ENCODE measurements around the gene TRAPPC2. TPM values are rescaled to one million over a fixed set of nuclear protein-coding genes. Genes with fewer than 3 reads are reported as not detected.

TRAPPC2 gene
- total RNA-seq, 1 experiment from 2014 or later, result 11.4 TPM

DNA sequence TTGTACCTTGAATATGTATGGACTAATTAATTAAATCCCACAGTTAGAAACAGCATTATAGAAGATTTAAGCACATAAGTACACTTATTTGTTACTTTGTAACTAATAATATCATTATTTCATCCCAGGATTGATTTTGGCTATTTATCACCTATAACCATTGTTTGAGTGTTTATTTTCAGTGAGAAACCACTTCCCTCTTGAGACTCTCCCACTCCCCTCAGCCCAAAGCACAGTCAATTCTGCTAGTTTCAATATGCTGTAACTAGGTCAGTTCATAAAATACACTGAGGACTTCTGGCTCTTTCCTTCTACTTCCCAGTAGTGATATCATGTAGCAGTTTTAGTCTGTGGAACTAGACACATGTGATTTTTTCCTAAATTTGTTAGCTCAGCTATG, 16.4 kb upstream of the TRAPPC2 start:
- ATAC-seq (no peak), DNase-seq (ENCODE audit: low read depth, low spot score) (no peak)
- BruUV-seq (replicated peaks), result no TSS peak
- Histone ChIP-seq H3K27me3 (ENCODE audit: control insufficient read depth, insufficient read depth, low read length) (no peaks in the 10 kb centered on the region), H3K36me3 (ENCODE audit: control insufficient read depth, insufficient read depth, low read length) (no peaks in the 10 kb centered on the region; the same call in 1 of the 2 replicates), H3K4me3 (ENCODE audit: low read depth in 2 of 2, low read length in 2 of 2) (no peak overlapping the region), H3K4me1 (ENCODE audit: control insufficient read depth, insufficient read depth, low read length) (no peaks in the 10 kb centered on the region), H3K9me3 (ENCODE audit: control insufficient read depth, insufficient read depth, low read depth, low read length) (no peaks in the 10 kb centered on the region), H3K27ac (ENCODE audit: low read length) (no peak overlapping the region)
- intact Hi-C loops (cut with micrococcal nuclease; ENCODE audit: unreplicated experiment), result loop anchor here (5.0 kb wide), 1 partner anchor 281 kb away; no protein-coding TSS in a partner anchor
- TF ChIP-seq, protein P1, sequence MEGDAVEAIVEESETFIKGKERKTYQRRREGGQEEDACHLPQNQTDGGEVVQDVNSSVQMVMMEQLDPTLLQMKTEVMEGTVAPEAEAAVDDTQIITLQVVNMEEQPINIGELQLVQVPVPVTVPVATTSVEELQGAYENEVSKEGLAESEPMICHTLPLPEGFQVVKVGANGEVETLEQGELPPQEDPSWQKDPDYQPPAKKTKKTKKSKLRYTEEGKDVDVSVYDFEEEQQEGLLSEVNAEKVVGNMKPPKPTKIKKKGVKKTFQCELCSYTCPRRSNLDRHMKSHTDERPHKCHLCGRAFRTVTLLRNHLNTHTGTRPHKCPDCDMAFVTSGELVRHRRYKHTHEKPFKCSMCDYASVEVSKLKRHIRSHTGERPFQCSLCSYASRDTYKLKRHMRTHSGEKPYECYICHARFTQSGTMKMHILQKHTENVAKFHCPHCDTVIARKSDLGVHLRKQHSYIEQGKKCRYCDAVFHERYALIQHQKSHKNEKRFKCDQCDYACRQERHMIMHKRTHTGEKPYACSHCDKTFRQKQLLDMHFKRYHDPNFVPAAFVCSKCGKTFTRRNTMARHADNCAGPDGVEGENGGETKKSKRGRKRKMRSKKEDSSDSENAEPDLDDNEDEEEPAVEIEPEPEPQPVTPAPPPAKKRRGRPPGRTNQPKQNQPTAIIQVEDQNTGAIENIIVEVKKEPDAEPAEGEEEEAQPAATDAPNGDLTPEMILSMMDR (IDR thresholded peaks at IDR 0.05), result no peak
- TF ChIP-seq TCF7L2 (IDR thresholded peaks at IDR 0.05; ENCODE audit: low read depth, low read length) (no peak), SIN3A (IDR thresholded peaks at IDR 0.05; ENCODE audit: borderline replicate concordance, insufficient read depth, low read depth, low read length) (no peak), POLR2AphosphoS5 (IDR thresholded peaks at IDR 0.05; ENCODE audit: low read depth, low read length) (no peak)
- TF ChIP-seq, protein P2, sequence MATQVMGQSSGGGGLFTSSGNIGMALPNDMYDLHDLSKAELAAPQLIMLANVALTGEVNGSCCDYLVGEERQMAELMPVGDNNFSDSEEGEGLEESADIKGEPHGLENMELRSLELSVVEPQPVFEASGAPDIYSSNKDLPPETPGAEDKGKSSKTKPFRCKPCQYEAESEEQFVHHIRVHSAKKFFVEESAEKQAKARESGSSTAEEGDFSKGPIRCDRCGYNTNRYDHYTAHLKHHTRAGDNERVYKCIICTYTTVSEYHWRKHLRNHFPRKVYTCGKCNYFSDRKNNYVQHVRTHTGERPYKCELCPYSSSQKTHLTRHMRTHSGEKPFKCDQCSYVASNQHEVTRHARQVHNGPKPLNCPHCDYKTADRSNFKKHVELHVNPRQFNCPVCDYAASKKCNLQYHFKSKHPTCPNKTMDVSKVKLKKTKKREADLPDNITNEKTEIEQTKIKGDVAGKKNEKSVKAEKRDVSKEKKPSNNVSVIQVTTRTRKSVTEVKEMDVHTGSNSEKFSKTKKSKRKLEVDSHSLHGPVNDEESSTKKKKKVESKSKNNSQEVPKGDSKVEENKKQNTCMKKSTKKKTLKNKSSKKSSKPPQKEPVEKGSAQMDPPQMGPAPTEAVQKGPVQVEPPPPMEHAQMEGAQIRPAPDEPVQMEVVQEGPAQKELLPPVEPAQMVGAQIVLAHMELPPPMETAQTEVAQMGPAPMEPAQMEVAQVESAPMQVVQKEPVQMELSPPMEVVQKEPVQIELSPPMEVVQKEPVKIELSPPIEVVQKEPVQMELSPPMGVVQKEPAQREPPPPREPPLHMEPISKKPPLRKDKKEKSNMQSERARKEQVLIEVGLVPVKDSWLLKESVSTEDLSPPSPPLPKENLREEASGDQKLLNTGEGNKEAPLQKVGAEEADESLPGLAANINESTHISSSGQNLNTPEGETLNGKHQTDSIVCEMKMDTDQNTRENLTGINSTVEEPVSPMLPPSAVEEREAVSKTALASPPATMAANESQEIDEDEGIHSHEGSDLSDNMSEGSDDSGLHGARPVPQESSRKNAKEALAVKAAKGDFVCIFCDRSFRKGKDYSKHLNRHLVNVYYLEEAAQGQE (IDR thresholded peaks at IDR 0.05; ENCODE audit: insufficient read depth in 1 of 2, low read depth in 2 of 2, low read length in 1 of 2), result no peak
- in situ Hi-C loops (cut with HindIII; ENCODE audit: low pct_unique_long_range_greater_than_20kb, low sequenced_read_pairs), result no loop called here
- POLR2A ChIA-PET, result no interaction called here
- CTCF ChIA-PET, result no interaction called here

DNA sequence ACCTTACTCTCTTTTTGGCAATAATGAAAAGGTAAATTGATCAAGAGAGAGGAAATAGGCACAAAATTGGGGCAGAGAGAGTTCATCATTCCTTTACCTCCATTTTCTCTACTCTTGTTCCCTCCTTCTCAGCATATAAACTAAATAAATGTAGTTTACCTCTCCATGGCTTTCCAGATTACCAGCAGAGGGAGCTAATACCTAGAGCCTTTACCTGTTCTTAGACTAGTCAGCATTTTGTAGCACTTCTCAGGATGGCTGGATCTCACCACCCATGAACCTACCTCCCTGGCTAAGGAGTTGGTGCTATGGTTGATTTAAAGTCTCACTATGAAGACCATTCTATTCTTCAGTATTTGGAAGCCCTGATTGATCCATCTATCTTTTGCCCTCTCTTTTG, 15.8 kb upstream of the TRAPPC2 start:
- Histone ChIP-seq H3K27me3 (ENCODE audit: control insufficient read depth, insufficient read depth, low read length) (no peaks in the 10 kb centered on the region), H3K9me3 (ENCODE audit: control insufficient read depth, insufficient read depth, low read depth, low read length) (no peaks in the 10 kb centered on the region), H3K4me3 (ENCODE audit: low read depth in 2 of 2, low read length in 2 of 2) (no peak overlapping the region), H3K36me3 (ENCODE audit: control insufficient read depth, insufficient read depth, low read length) (no peaks in the 10 kb centered on the region; the same call in 1 of the 2 replicates), H3K27ac (ENCODE audit: low read length) (no peak overlapping the region), H3K4me1 (ENCODE audit: control insufficient read depth, insufficient read depth, low read length) (no peaks in the 10 kb centered on the region)
- DNase-seq (ENCODE audit: low read depth, low spot score), result no peak
- BruUV-seq (replicated peaks), result no TSS peak
- ChIA-PET CTCF (interaction anchor here (0.7 kb wide), 1 partner anchor 302 kb away, joined by 5 read pairs; no protein-coding TSS in a partner anchor), POLR2A (no interaction called here)
- intact Hi-C loops (cut with micrococcal nuclease; ENCODE audit: unreplicated experiment), result loop anchor here (5.0 kb wide), 1 partner anchor 282 kb away; no protein-coding TSS in a partner anchor
- in situ Hi-C loops (cut with HindIII; ENCODE audit: low pct_unique_long_range_greater_than_20kb, low sequenced_read_pairs), result no loop called here
- ATAC-seq, result peak; percentile 58; the same call in 1 of the 2 replicates
- TF ChIP-seq, protein P1 (IDR thresholded peaks at IDR 0.05), result peak; percentile 63
- TF ChIP-seq SIN3A (IDR thresholded peaks at IDR 0.05; ENCODE audit: borderline replicate concordance, insufficient read depth, low read depth, low read length) (no peak), TCF7L2 (IDR thresholded peaks at IDR 0.05; ENCODE audit: low read depth, low read length) (no peak), POLR2AphosphoS5 (IDR thresholded peaks at IDR 0.05; ENCODE audit: low read depth, low read length) (no peak)
- TF ChIP-seq, protein P2 (IDR thresholded peaks at IDR 0.05; ENCODE audit: insufficient read depth in 1 of 2, low read depth in 2 of 2, low read length in 1 of 2), result no peak

All from Panc1 (cell line).